Stomach (tissue), 4 donors: ENCODE measurements around the gene GMDS.

ENCODE experiments used
- CTCF ChIP-seq, 7 experiments: fragments of 450-650 bp in 4 of 7; fragments of 200-600 bp in 3 of 7; sonication (generic) in 3 of 7; IDR thresholded peaks; one replicate each; pipeline ENCODE4 v1.5.1; 2016 to 2019; ENCODE audit warnings: antibody characterized with exemption in 7 of 7, control low read depth in 2 of 7, mild to moderate bottlenecking in 1 of 7
- POLR2A ChIP-seq, 4 donors: fragments of 450-650 bp; IDR thresholded peaks; one replicate each; pipeline ENCODE4 v1.6.1; 2016; ENCODE audit warnings: antibody characterized with exemption in 4 of 4, control low read depth in 2 of 4, mild to moderate bottlenecking in 1 of 4, moderate library complexity in 1 of 4
- POLR2AphosphoS5 ChIP-seq, 3 donors: sonication (generic); formaldehyde crosslinking; IDR thresholded peaks; one replicate each; pipeline ENCODE4 v1.6.1; 2016; ENCODE audit warnings: antibody characterized with exemption in 3 of 3

DNA sequence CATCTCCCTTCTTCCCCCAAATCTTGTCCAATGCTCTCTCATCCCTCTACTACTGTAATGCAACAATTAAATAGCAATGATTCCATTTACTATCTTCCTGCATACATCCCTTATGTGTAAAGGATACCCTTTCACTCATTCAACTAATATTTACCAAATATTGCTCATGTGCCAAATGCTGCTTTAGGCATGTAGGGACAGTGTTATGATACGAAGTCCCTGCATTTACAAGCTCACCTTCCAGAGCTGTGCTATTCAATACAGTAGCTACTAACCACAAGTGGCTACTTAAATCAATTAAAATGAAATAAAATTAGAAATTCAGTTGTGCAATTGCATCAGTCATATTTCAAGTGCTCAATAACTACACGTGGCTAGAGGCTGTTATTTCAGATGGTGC is 41.1 kb downstream of the GMDS start:
- no peak for TF ChIP-seq POLR2A (IDR thresholded peaks at IDR 0.05)
- TF ChIP-seq CTCF (IDR thresholded peaks at IDR 0.05), result no peak
- TF ChIP-seq POLR2AphosphoS5 (IDR thresholded peaks at IDR 0.05), result no peak
